Right atrium auricular region (tissue), 2 donors: ENCODE measurements around the gene DAAM2. TPM values are rescaled to one million over a fixed set of nuclear protein-coding genes. Genes with fewer than 3 reads are reported as not detected.

Source experiments
- DNase-seq: peaks from one replicate; pipeline ENCODE4 v3.0.0-alpha.2; 2019; ENCODE audit warnings: low spot score
- H3K27ac ChIP-seq, 2 donors: fragments of 200-600 bp; sonication (generic); 1 replicate in 1 of 2; 2 replicates in 1 of 2; pipeline ENCODE4 v1.5.1; 2016 to 2019
- H3K27me3 ChIP-seq, 2 donors: fragments of 200-600 bp; sonication (generic); one replicate each; pipeline versions ENCODE4 v1.5.1 to v1.6.0; 2017 to 2019
- H3K36me3 ChIP-seq: fragments of 200-600 bp; sonication (generic); one replicate; pipeline ENCODE4 v1.5.1; 2016
- H3K4me1 ChIP-seq, 2 donors: fragments of 200-600 bp; sonication (generic); one replicate each; pipeline versions ENCODE4 v1.5.1 to v1.6.0; 2017 to 2019
- H3K4me3 ChIP-seq, 2 donors: fragments of 200-600 bp; sonication (generic); 1 replicate in 1 of 2; 2 replicates in 1 of 2; pipeline ENCODE4 v1.5.1; 2017 to 2019; ENCODE audit warnings: mild to moderate bottlenecking in 1 of 2, moderate library complexity in 1 of 2
- H3K9me3 ChIP-seq, 2 donors: fragments of 200-600 bp; sonication (generic); one replicate each; pipeline ENCODE4 v1.5.1; 2019
- total RNA-seq, 2 donors: library from RNA; depleted of rRNA; stranded (reverse); fragments of >200 nt; gene quantifications; one replicate each; pipeline ENCODE4 v1.1.0, GENCODE V29; 2016
- TF ChIP-seq, protein P1 (sequence below), 2 donors: fragments of 200-600 bp; sonication (generic); IDR thresholded peaks; one replicate each; pipeline ENCODE4 v1.5.1; 2019; ENCODE audit warnings: antibody characterized with exemption in 2 of 2

DAAM2 gene
- total RNA-seq, 2 donors from 2014 or later: 8.3 to 9.7 TPM

DNA sequence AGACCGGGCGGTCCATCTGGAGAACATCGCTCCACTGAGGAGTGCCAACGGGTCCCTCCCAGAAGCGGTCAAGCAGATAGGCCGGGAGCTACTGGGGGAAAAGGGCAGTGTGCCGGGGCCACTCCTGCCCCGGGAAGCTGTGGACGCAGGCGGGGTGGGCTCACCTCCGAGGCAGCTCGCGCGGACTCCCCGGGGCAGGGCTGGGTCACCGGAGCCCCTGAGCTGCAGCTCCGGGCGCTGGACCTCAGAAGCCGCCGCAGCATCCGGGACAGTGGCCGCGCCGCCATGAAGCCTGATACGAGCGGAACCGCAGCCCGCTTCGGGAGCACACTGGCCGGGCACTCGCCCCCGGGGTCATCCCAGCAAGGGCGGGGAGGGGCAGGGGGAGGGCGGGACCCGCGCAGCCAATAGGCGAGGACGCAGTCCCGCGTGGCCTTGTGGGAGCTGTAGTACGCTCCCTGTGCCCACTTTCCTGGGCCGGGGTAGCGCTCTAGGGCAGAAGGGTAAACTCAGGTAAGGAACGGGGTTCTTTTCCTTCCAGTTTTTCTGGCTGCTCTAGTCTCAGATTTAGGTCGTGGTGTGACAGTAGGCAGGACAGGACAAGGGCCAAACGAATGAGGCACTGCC, 142.1 kb downstream of the DAAM2 start, which contains the start of gene MOCS1:
MOCS1 (minus strand) TSS at position 332 of the 627 bp plus-strand sequence; CDS start at position 287, 45 bp downstream.
- H3K9me3 ChIP-seq: no peaks in the 10 kb centered on the region
- no peaks in the 10 kb centered on the region for H3K36me3 ChIP-seq
- peaks cover 0 to 49% of the 10 kb centered on the region in 2 donors for H3K4me1 ChIP-seq
- H3K27ac ChIP-seq: peak within 1 kb of the TSS; percentile 85
- H3K4me3 ChIP-seq: peak within 1 kb of the TSS; percentile 77 to 81
- H3K27me3 ChIP-seq: no peaks in the 10 kb centered on the region
- DNase-seq: peak; percentile 85
- TF ChIP-seq, protein P1, sequence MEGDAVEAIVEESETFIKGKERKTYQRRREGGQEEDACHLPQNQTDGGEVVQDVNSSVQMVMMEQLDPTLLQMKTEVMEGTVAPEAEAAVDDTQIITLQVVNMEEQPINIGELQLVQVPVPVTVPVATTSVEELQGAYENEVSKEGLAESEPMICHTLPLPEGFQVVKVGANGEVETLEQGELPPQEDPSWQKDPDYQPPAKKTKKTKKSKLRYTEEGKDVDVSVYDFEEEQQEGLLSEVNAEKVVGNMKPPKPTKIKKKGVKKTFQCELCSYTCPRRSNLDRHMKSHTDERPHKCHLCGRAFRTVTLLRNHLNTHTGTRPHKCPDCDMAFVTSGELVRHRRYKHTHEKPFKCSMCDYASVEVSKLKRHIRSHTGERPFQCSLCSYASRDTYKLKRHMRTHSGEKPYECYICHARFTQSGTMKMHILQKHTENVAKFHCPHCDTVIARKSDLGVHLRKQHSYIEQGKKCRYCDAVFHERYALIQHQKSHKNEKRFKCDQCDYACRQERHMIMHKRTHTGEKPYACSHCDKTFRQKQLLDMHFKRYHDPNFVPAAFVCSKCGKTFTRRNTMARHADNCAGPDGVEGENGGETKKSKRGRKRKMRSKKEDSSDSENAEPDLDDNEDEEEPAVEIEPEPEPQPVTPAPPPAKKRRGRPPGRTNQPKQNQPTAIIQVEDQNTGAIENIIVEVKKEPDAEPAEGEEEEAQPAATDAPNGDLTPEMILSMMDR (IDR thresholded peaks at IDR 0.05): no peak

DNA sequence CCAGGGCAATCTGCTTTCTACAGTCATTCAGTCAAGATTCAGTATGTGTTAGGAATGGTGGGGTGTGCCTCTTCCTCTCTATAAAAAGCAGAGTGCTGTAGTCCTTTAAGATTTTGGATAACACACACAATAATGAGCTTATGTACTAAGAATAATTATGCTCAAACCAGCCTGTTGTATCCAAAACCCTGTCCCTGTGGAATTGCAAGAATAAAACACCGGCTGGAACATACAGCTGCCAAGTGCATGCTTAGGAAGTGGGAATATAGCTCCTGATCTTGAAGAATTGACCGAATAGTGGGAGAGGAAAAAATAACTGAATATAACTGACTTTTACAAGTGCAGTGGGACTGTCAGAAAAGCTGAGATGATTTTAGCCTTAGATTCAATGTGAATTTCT, 143.1 kb downstream of the DAAM2 start:
- Histone ChIP-seq H3K27ac (no peak overlapping the region), H3K4me3 (no peak overlapping the region), H3K4me1 (peaks cover 0 to 48% of the 10 kb centered on the region in 2 donors), H3K36me3 (no peaks in the 10 kb centered on the region), H3K27me3 (no peaks in the 10 kb centered on the region), H3K9me3 (no peaks in the 10 kb centered on the region)
- TF ChIP-seq, protein P1 (IDR thresholded peaks at IDR 0.05): no peak
- no peak for DNase-seq

DNA sequence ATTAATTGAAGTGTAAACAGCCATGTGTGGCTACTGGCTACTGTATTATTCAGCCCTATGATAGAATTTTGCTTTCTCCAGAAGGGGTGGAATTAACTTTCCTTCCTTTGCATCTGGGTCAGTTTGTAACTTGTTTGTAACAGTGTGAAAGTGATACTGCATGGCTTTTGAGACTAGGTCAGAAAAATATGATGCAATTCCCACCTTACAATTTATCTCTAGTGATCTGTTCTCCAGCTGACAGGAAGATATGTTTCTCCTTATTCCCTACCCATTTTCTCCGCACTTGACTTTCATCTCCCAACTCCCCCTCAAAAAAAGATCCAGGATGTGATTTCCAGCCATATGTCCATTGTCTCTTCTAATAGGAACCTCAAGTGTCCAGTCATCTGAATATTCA, 144.7 kb downstream of the DAAM2 start:
- Histone ChIP-seq H3K27me3 (no peaks in the 10 kb centered on the region), H3K4me1 (peaks cover 0 to 32% of the 10 kb centered on the region in 2 donors), H3K9me3 (no peaks in the 10 kb centered on the region), H3K27ac (no peak overlapping the region), H3K4me3 (no peak overlapping the region), H3K36me3 (no peaks in the 10 kb centered on the region)
- DNase-seq: no peak
- TF ChIP-seq, protein P1 (IDR thresholded peaks at IDR 0.05): no peak

DNA sequence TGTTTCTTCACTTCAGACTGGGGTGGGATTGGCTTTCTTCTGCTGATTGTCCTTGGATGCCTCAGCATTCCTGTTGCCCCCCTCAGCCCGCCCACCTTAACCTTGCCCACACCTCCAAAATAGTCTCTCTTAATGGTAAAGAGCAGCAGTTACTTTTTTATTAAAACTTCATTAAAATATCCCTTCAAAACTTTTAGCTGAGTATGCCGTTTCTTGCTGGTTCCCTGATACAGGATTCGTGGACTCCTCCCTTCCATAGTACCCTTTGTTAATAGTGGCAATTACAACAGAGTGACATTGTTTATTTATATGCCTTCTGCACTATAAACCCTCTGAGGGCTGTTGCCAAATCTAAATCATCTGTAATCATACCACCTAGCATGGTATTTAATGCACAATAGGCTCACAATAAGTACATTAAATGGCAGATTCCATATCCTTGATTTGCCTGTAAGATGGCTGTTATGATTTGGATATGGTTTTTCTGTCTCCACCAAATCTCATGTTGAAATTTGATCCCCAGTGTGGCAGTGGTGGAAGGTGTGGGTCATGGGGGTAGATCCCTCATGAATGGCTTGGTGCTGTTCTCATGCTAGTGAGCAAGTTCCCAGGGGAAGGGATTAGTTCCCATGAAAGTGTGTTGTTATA, 145.6 kb downstream of the DAAM2 start:
- Histone ChIP-seq H3K36me3 (no peaks in the 10 kb centered on the region), H3K4me3 (no peak overlapping the region), H3K27ac (peak overlapping the region; percentile 63 to 70), H3K9me3 (no peaks in the 10 kb centered on the region), H3K4me1 (peaks cover 0 to 23% of the 10 kb centered on the region in 2 donors), H3K27me3 (no peaks in the 10 kb centered on the region)
- TF ChIP-seq, protein P1 (IDR thresholded peaks at IDR 0.05): no peak
- DNase-seq: no peak

DNA sequence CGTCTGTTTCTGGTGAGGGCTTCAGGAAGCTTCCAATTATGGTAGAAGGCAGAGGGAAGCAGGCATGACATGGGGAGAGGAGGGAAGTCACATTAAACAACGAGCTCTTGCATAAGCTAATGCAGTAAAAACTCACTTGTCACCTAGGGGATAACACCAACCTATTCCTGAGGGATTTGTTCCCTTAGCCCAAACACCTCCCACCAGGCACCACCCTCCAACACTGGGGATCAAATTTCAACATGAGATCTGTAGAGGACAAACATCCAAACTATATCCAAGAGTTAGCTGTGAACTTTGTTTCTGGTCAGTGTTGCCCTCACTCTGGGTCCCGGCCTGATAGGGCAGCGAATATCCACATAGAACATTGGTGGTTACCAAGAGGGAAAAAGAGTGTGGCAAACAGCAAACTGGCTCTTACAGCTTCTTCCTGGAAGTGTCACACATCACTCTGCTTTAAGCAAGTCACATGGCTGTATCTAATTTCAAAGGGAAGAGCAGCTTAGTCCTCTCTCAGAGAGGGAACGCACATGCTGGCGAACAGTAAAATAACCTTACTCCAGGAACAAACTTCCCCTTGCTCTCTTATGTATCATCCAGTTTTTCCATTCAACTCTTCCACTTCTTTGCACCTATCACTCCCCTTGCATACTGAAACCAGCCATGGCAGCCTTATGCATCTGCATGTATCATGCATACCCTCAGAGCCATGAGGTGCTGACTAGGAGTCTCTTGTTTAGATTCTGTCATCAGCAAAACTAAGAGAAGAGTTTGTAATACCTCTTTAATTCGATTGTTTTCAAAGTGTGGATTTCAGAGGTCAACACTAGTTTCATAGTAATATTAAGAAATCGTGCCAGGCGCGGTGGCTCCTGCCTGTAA, 146.8 kb downstream of the DAAM2 start:
- Histone ChIP-seq H3K9me3 (no peaks in the 10 kb centered on the region), H3K4me3 (no peak overlapping the region), H3K4me1 (peaks cover 0 to 14% of the 10 kb centered on the region in 2 donors), H3K27ac (peak overlapping the region; percentile 63 to 70), H3K27me3 (no peaks in the 10 kb centered on the region), H3K36me3 (no peaks in the 10 kb centered on the region)
- TF ChIP-seq, protein P1 (IDR thresholded peaks at IDR 0.05): no peak
- DNase-seq: no peak
